HepG2 (cell line): Measurements from ENCODE around the gene ZBTB7B. TPM values are rescaled to one million over a fixed set of nuclear protein-coding genes. Genes with fewer than 3 reads are reported as not detected.

Experiments used
- BRF2 ChIP-seq: sonication (generic); formaldehyde crosslinking; IDR thresholded peaks from 2 replicates; pipeline ENCODE4 v1.8.1; 2022; ENCODE audit warnings: mild to moderate bottlenecking, missing genetic modification reagents
- DNMT1 ChIP-seq: sonication (generic); formaldehyde crosslinking; IDR thresholded peaks from 2 replicates; pipeline ENCODE4 v1.5.1; 2020; ENCODE audit warnings: mild to moderate bottlenecking, missing genetic modification reagents
- GABPB1 ChIP-seq: IDR thresholded peaks from 2 replicates; pipeline ENCODE4 v1.6.1; 2016; ENCODE audit warnings: mild to moderate bottlenecking, missing genetic modification reagents, moderate library complexity, missing compliant biosample characterization
- GATA4 ChIP-seq: sonication (generic); IDR thresholded peaks from 2 replicates; pipeline ENCODE4 v1.6.1; 2016; ENCODE audit warnings: antibody characterized with exemption, low read depth, borderline replicate concordance
- MBD4 ChIP-seq: IDR thresholded peaks from 2 replicates; pipeline ENCODE4 v1.6.1; 2012; ENCODE audit warnings: low read length, inconsistent platforms, borderline replicate concordance
- MIXL1 ChIP-seq: IDR thresholded peaks from 2 replicates; pipeline ENCODE4 v1.6.1; 2016
- NCOA2 ChIP-seq: sonication (generic); formaldehyde crosslinking; IDR thresholded peaks from 2 replicates; pipeline ENCODE4 v1.8.0; 2022; ENCODE audit warnings: inconsistent platforms
- NFKBIZ ChIP-seq: IDR thresholded peaks from 2 replicates; pipeline ENCODE4 v1.6.1; 2018; ENCODE audit warnings: missing genetic modification reagents, missing compliant biosample characterization
- PRDM10 ChIP-seq: sonication (generic); formaldehyde crosslinking; IDR thresholded peaks from 2 replicates; pipeline ENCODE4 v1.4.0; 2020; ENCODE audit warnings: low read depth, missing genetic modification reagents
- SMARCE1 ChIP-seq: fragments of 450-650 bp; IDR thresholded peaks from 2 replicates; pipeline ENCODE4 v1.6.1; 2017; ENCODE audit warnings: borderline replicate concordance
- ZFP82 ChIP-seq: sonication (generic); formaldehyde crosslinking; IDR thresholded peaks from 2 replicates; pipeline ENCODE4 v1.5.1; 2020; ENCODE audit warnings: mild to moderate bottlenecking, missing genetic modification reagents, borderline replicate concordance
- ZFP90 ChIP-seq: sonication (generic); formaldehyde crosslinking; IDR thresholded peaks from 2 replicates; pipeline ENCODE4 v1.8.0; 2022; ENCODE audit warnings: missing genetic modification reagents, mild to moderate bottlenecking, inconsistent platforms, borderline replicate concordance
- ZNF441 ChIP-seq: sonication (generic); formaldehyde crosslinking; IDR thresholded peaks from 2 replicates; pipeline ENCODE4 v1.7.0; 2021; ENCODE audit warnings: missing genetic modification reagents, borderline replicate concordance
- ZNF766 ChIP-seq: sonication (generic); formaldehyde crosslinking; IDR thresholded peaks from 2 replicates; pipeline ENCODE4 v1.5.0; 2020; ENCODE audit warnings: missing genetic modification reagents, borderline replicate concordance
- polyA plus RNA-seq, 8 experiments: library from polyadenylated mRNA; depleted of rRNA in 3 of 8; stranded (reverse) in 7 of 8; unstranded in 1 of 8; fragments of >200 nt; fragmentation: Illumina TruSeq in 4 of 8; extraction: Trizol in 4 of 8; gene quantifications; 2 replicates each; pipeline versions ENCODE4 v1.2.1 to v1.2.3, GENCODE V29; 2011 to 2016; ENCODE audit warnings: low read depth in 4 of 8, missing spikeins in 1 of 8, mixed read lengths in 1 of 8; ENCODE audit not compliant: insufficient read depth in 1 of 8
- total RNA-seq, 5 experiments: library from RNA; depleted of rRNA; stranded (reverse); fragments of >200 nt; fragmentation: Illumina TruSeq; extraction: Trizol; gene quantifications; 2 replicates each; pipeline ENCODE4 v1.2.3, GENCODE V29; 2016; ENCODE audit warnings: low read depth in 1 of 5
- TF ChIP-seq, protein P1 (sequence below): sonication (generic); formaldehyde crosslinking; IDR thresholded peaks from 2 replicates; pipeline ENCODE4 v1.9.0; 2022; ENCODE audit warnings: low read depth, missing genetic modification reagents
- TF ChIP-seq, protein P2 (sequence below): sonication (generic); formaldehyde crosslinking; IDR thresholded peaks from 2 replicates; pipeline ENCODE4; 2020; ENCODE audit warnings: missing genetic modification reagents, mild to moderate bottlenecking, borderline replicate concordance
- TF ChIP-seq, protein P3 (sequence below): sonication (generic); formaldehyde crosslinking; IDR thresholded peaks from 2 replicates; pipeline ENCODE4 v1.4.0; 2020; ENCODE audit warnings: missing genetic modification reagents

The ZBTB7B gene
- total and polyA plus RNA-seq, 2 of the 13 experiments (the other 11 are each of a cell fraction or from before 2014, with no cell fraction given) = 15.5 to 17.5 TPM

GRCh38 chr1:155000726-155001424 is 1.7 kb upstream of the ZBTB7B start (continued):
- peak; percentile 84 for TF ChIP-seq PRDM10 (CRISPR knock-in tag)
- TF ChIP-seq, protein P1, sequence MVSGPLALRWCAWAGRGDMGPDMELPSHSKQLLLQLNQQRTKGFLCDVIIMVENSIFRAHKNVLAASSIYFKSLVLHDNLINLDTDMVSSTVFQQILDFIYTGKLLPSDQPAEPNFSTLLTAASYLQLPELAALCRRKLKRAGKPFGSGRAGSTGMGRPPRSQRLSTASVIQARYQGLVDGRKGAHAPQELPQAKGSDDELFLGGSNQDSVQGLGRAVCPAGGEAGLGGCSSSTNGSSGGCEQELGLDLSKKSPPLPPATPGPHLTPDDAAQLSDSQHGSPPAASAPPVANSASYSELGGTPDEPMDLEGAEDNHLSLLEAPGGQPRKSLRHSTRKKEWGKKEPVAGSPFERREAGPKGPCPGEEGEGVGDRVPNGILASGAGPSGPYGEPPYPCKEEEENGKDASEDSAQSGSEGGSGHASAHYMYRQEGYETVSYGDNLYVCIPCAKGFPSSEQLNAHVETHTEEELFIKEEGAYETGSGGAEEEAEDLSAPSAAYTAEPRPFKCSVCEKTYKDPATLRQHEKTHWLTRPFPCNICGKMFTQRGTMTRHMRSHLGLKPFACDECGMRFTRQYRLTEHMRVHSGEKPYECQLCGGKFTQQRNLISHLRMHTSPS (CRISPR knock-in tag) = no peak; the same call in none of the 2 replicates
- peak; percentile 59; the same call in 1 of the 2 replicates for TF ChIP-seq BRF2
- TF ChIP-seq ZNF441 (CRISPR knock-in tag) = peak; percentile 37; the same call in 1 of the 2 replicates
- peak; percentile 43; the same call in 1 of the 2 replicates for TF ChIP-seq GATA4
- TF ChIP-seq, protein P2, sequence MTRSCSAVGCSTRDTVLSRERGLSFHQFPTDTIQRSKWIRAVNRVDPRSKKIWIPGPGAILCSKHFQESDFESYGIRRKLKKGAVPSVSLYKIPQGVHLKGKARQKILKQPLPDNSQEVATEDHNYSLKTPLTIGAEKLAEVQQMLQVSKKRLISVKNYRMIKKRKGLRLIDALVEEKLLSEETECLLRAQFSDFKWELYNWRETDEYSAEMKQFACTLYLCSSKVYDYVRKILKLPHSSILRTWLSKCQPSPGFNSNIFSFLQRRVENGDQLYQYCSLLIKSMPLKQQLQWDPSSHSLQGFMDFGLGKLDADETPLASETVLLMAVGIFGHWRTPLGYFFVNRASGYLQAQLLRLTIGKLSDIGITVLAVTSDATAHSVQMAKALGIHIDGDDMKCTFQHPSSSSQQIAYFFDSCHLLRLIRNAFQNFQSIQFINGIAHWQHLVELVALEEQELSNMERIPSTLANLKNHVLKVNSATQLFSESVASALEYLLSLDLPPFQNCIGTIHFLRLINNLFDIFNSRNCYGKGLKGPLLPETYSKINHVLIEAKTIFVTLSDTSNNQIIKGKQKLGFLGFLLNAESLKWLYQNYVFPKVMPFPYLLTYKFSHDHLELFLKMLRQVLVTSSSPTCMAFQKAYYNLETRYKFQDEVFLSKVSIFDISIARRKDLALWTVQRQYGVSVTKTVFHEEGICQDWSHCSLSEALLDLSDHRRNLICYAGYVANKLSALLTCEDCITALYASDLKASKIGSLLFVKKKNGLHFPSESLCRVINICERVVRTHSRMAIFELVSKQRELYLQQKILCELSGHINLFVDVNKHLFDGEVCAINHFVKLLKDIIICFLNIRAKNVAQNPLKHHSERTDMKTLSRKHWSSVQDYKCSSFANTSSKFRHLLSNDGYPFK (CRISPR knock-in tag) = no peak
- no peak for TF ChIP-seq MBD4
- TF ChIP-seq DNMT1 = no peak
- TF ChIP-seq ZFP82 (CRISPR knock-in tag) = peak; percentile 53; the same call in 1 of the 2 replicates
- peak; percentile 83 for TF ChIP-seq GABPB1
- TF ChIP-seq, protein P3, sequence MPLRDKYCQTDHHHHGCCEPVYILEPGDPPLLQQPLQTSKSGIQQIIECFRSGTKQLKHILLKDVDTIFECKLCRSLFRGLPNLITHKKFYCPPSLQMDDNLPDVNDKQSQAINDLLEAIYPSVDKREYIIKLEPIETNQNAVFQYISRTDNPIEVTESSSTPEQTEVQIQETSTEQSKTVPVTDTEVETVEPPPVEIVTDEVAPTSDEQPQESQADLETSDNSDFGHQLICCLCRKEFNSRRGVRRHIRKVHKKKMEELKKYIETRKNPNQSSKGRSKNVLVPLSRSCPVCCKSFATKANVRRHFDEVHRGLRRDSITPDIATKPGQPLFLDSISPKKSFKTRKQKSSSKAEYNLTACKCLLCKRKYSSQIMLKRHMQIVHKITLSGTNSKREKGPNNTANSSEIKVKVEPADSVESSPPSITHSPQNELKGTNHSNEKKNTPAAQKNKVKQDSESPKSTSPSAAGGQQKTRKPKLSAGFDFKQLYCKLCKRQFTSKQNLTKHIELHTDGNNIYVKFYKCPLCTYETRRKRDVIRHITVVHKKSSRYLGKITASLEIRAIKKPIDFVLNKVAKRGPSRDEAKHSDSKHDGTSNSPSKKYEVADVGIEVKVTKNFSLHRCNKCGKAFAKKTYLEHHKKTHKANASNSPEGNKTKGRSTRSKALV = peak; percentile 73; the same call in 1 of the 2 replicates
- TF ChIP-seq ZFP90 = no peak; the same call in 1 of the 2 replicates
- peak; percentile 32 for TF ChIP-seq NFKBIZ (CRISPR knock-in tag)
- TF ChIP-seq NCOA2 = peak; percentile 81
- TF ChIP-seq MIXL1 (CRISPR knock-in tag) = peak; percentile 75; the same call in 1 of the 2 replicates
- 0 out of 2 replicates have a peak, but pooled peaks have one; percentile 17 for TF ChIP-seq ZNF766 (CRISPR knock-in tag)
- no peak for TF ChIP-seq SMARCE1
